Activated CD8-positive, alpha-beta memory T cell treated with anti-CD3 and anti-CD28 coated beads, Interleukin-2, amount 50 U/mL, for 48 hours (primary cell): ENCODE results near the gene NEK4.

Experiments
- DNase-seq: peaks from one replicate; pipeline ENCODE4 v3.0.0-alpha.2; 2020

NEK4 gene

GRCh38 chr3:52770496-52771333, at the start of gene NEK4:
NEK4 (minus strand) TSS chr3:52770940; CDS start chr3:52770746, 194 bp downstream.
- DNase-seq = peak; percentile 93

DNA sequence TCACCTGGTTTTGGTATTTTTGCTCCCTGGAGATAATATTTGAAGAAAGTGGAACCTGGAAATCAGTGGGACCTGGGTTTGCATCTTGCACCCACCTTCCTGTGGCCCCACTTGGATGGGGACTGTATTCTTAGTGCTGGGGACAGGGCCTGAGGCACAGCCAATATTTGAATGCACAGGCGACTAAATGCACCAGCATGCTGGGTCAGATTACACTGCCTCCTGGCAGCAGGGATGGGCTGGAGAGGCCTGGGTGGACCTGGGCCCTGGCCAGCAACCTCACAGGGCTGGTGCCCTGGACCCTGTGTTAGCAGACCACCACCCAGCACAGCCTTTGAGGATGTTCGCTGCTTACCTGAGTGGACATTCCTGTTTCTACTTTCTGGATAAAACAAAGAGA, 49.2 kb upstream of the NEK4 start:
- DNase-seq = no peak

GRCh38 chr3:52817860-52818259, 47.1 kb upstream of the NEK4 start:
- DNase-seq = no peak

GRCh38 chr3:52817221-52817620, 46.5 kb upstream of the NEK4 start:
- DNase-seq = no peak

GRCh38 chr3:52816654-52817053, 45.9 kb upstream of the NEK4 start:
- no peak for DNase-seq

DNA sequence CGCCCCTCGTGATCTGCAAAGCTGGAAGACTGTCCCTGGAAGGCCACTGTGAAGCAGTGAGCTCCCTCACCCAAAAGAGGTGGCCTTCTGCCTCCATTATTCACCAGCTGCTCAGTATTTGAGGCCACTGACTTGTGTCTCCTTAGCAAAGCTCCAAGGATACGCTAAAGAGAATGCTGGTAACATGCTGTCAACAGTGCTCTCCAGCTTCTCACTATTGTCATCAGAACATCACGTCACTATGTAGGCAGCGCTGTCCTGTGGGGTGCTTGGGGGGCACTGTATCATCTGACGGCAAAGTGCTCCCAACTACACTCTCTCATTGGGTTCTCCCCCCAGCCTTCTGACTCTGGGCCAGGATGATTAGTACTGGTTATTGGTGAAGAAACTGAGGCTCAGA, 45.5 kb upstream of the NEK4 start:
- DNase-seq = no peak

- DNase-seq = no peak
Observed at GRCh38 chr3:52813810-52814209, 43.1 kb upstream of the NEK4 start.

DNA sequence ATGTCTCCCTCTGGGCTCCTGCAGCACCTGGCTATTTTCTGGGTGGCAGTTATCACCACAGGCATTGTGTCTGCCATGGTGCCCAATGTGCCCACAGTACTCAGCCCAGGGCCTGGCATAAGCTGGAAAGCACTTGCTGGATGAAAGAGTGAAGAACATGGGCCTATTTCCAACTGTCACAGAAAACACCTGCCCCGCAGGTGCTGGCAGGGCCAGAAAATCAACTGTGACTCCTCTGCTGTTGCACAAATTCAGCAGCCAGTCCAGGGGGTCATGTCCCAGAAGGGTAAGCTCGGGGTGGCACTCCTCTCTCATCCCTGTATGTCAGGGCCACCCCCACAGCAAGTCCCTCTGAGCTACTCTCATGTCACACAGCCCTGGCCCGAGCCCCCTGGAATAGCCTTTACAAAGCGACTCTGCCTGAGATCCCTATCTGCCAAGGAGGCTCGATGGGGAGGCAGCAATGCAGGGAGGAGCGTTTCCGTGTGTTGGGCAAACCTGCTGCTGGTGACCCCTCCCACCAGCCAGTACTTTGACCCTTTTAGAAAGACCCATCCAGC, 40.8 kb upstream of the NEK4 start:
- DNase-seq = no peak

GRCh38 chr3:52810923-52811322, 40.2 kb upstream of the NEK4 start:
- DNase-seq = no peak

GRCh38 chr3:52809662-52810377, 39.1 kb upstream of the NEK4 start:
- no peak for DNase-seq

DNA sequence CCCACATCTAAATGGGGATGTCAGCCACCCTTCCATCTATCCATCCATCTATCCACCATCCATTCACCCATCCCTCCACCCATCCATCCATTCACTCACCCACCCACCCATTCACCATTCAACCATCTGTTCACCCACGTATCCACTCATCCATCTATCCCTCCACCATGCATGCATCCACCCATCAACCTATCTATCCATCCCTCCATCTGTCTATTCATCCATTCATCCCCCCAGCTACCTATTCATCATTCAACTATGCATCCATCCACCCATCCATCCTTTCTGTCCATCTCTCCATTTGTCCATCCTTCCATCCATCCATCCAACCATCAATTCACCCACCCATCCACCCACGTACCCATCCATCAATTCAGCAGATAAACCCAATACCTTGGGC, 38.4 kb upstream of the NEK4 start:
- DNase-seq = no peak

- DNase-seq = no peak
Observed at GRCh38 chr3:52805270-52806039, 34.7 kb upstream of the NEK4 start.

DNA sequence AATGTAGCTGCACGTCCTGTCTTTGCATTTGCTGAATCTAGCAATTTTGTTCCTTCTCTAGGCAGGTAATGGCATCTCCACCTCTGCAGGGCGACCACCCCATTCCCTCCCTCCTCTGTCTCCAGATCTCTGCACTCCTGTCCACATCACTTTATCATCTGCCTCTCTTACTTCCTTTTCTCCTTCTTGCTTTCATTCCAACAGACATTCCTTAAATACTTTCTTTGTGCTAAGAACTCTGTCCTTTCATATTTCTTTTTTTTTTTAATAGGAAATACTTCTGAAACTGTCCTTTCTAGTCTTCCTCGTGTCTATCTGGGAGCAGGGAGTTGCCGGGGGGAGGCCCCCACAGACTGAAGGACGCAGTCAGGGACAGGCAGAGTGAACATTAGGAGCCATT, 31.1 kb upstream of the NEK4 start:
- DNase-seq = no peak

- DNase-seq = no peak
Observed at GRCh38 chr3:52800079-52800478, 29.3 kb upstream of the NEK4 start.

- peak; percentile 57 for DNase-seq
Observed at GRCh38 chr3:52798978-52799476, 28.3 kb upstream of the NEK4 start.

DNA sequence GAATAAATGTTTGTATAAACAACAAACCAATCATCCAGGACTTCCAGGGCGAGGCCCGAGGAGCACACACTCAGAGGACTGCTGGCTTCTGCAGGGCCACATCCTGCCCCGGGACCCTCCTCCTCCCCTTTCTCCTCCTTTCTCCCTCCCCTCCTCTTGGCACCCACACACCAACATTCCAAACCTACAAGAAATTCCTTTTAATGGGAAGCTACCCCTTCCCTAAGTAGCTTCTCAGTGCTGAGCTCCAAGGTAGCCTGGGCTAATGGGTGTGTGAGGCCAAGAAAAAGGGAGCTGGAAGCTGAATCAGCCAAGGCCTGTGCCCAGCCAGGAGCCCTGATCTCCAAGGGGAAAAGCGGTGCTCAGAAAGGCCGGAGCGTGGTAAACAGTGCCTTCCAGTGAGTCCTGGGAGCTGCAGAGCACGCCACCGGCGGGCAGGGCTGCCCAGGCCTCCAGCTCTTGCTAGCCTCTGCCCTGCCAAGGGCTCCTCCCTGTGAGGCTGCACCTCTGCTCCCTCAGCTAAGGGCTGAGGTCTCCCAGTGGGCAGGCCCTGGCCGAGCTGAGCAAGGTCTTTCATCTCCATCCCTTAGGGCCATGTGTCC, 27.7 kb upstream of the NEK4 start:
- no peak for DNase-seq

DNA sequence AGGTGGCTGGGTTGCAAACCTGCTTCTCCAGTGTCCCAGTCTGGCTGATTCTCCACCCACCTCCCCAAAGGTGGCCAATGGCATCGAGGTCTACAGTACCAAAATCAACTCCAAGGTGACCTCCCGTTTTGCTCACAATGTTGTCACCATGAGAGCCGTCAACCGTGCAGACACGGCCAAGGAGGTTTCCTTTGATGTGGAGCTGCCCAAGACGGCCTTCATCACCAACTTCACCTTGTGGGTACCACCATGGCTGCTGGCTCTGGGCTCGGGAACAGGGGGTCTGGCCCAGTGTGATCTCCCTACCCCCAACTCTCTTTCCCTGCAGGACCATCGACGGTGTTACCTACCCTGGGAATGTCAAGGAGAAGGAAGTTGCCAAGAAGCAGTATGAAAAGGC, 25.7 kb upstream of the NEK4 start:
- no peak for DNase-seq

- no peak for DNase-seq
Observed at GRCh38 chr3:52795298-52795900, 24.7 kb upstream of the NEK4 start.

DNA sequence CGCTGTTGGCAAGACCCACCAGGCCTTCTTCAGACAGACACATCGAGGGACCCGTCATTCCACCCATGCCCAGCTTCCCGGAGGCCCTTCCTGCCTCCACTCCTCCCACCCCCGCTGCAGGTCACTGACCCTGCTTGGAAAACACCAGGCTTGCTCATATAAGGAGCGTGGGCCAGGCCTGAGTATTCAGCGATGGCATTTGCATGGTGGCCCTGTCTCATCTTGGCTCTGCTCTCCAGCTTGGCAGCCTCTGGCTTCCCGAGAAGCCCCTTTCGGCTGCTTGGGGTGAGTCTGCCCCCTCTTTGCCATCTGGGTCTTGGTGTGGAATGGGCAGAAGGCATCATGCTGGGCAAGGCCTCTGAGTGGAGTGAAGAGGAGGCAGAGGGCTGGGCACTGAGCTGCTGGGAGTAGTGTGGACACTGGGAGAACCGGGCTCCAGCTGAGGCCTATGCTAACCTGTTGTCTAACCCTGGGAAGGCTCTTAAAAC, 23.9 kb upstream of the NEK4 start, which contains the start of gene ITIH3:
Gene ITIH3 (plus strand): TSS at position 185 of the 488 bp plus-strand sequence. CDS start 8 bp downstream, at position 193.
- DNase-seq = no peak

- no peak for DNase-seq
Observed at GRCh38 chr3:52793702-52794611, 23.2 kb upstream of the NEK4 start.
